Stomach smooth muscle (tissue), 2 donors: Measurements from ENCODE around the gene RPS6KB2.

ENCODE experiments used
- H3K27ac ChIP-seq: one replicate; pipeline ENCODE4 v1.7.0; 2013; ENCODE audit warnings: mild to moderate bottlenecking, low read length, inconsistent platforms
- H3K27me3 ChIP-seq, 2 donors: one replicate each; pipeline ENCODE4 v1.7.0; 2013; ENCODE audit warnings: low read length in 2 of 2; ENCODE audit not compliant: insufficient read depth in 2 of 2, control insufficient read depth in 1 of 2
- H3K36me3 ChIP-seq, 2 donors: one replicate each; pipeline ENCODE4 v1.7.0; 2013; ENCODE audit warnings: low read length in 2 of 2; ENCODE audit not compliant: control insufficient read depth in 2 of 2, insufficient read depth in 2 of 2
- H3K4me1 ChIP-seq: one replicate; pipeline ENCODE4 v1.7.0; 2013; ENCODE audit warnings: low read length; ENCODE audit not compliant: control insufficient read depth, insufficient read depth
- H3K4me3 ChIP-seq, 2 donors: one replicate each; pipeline ENCODE4 v1.7.0; 2013; ENCODE audit warnings: low read length in 2 of 2
- H3K9ac ChIP-seq, 2 donors: one replicate each; pipeline ENCODE4 v1.7.0; 2013; ENCODE audit warnings: low read length in 2 of 2, mild to moderate bottlenecking in 1 of 2
- H3K9me3 ChIP-seq, 2 donors: one replicate each; pipeline ENCODE4 v1.7.0; 2013; ENCODE audit warnings: low read length in 2 of 2; ENCODE audit not compliant: control insufficient read depth in 2 of 2
- donor health status: healthy.
- donor health status: Pancreatic carcinoma.

Gene RPS6KB2

DNA sequence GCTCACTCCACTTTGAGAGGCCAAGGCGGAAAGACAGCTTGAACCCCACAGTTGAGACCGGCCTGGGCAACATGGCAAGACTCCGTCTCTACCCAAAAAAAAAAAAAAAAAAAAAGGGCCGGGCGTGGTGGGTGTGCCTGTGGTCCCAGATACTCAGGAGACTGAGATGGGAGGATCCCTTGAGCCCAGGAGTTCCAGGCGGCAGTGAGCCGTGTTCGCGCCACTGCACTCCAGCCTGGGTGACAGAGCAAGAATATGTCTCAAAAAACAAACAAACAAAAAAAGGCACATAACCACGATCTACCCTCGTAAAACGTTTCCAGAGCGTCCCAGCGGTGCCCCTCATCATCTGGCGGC is 37.4 kb upstream of the RPS6KB2 start:
- peak overlapping the region; percentile 71 for H3K27ac ChIP-seq
- peak overlapping the region; percentile 88 to 90 for H3K9ac ChIP-seq
- H3K9me3 ChIP-seq: no peaks in the 10 kb centered on the region
- peak overlapping the region; percentile 94 to 98 for H3K4me3 ChIP-seq
- no peaks in the 10 kb centered on the region for H3K36me3 ChIP-seq
- no peaks in the 10 kb centered on the region for H3K27me3 ChIP-seq
- H3K4me1 ChIP-seq: peaks cover 16% of the 10 kb centered on the region

DNA sequence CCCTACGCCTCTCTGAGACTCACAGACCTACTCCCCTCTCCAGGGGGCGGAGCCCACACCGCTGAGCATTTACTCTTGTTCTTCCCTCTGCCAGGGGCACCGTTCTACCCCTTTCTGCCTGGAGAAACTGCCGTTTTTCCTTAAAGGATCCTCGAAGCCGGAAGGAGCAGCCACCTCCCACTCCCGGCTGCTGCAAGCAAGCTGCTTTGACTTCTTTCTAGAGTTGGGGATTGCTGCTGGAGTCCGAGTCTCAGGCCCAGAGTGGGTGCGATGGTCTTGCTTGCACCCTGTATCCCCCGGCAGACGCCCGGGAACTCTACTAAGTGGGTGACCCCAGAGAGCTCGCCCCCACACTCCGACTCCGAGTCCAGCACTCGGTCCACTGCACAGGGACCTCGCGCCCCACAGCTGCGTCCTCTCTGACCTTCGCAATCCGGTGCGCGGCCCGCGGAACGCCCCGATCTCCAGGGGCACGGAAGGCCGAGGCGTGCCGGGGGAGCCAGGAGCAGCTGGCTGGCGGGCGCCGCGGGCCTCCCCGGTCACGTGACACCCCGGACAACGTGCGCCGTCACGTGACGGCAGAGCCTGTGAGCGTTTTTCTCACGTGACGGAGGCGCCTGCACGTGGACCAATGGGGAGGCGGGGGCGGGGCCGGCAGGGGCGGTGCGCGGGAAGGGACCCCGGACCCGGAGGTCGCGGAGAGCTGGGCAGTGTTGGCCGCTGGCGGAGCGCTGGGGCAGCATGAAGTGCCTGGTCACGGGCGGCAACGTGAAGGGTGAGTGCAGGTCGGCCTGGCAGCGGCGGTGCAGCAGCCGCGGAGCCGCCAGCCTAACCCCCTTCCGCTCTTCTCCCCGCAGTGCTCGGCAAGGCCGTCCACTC is 36.8 kb upstream of the RPS6KB2 start, which contains the start of gene RAD9A:
TSS of gene RAD9A (plus strand) at position 683 of the 879 bp plus-strand sequence. CDS start at position 742, 59 bp downstream.
- no peaks in the 10 kb centered on the region for H3K9me3 ChIP-seq
- peak within 1 kb of the TSS; percentile 71 for H3K27ac ChIP-seq
- H3K36me3 ChIP-seq: no peaks in the 10 kb centered on the region
- H3K9ac ChIP-seq: peak within 1 kb of the TSS; percentile 88 to 90
- H3K4me1 ChIP-seq: peaks cover 16% of the 10 kb centered on the region
- H3K27me3 ChIP-seq: no peaks in the 10 kb centered on the region
- peak within 1 kb of the TSS; percentile 94 to 98 for H3K4me3 ChIP-seq

DNA sequence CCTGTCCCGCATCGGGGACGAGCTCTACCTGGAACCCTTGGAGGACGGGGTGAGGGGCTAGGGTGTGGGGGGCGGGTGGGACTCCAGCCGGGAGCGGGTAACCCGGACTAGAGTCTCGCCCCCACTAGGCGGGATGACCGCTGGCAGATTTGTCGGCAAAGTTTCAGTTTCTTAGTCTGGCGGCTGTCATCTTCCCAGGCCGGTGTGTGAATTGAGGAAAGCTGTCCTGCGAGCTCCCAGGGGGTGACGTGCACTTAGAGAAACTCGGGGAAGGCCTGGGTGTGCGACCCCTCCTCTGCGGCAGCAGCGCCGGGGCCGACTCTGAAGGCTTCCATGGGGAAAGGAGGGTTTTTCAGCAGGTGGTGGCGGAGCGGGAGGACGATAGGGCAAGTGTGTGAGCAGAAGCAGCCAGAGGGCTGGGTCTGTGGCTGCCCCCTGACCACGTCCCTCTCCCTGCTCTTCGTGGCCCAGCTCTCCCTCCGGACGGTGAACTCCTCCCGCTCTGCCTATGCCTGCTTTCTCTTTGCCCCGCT is 36.0 kb upstream of the RPS6KB2 start:
- Histone ChIP-seq H3K4me1 (peaks cover 16% of the 10 kb centered on the region), H3K9ac (peak overlapping the region; percentile 73 to 88), H3K9me3 (no peaks in the 10 kb centered on the region), H3K27me3 (no peaks in the 10 kb centered on the region), H3K27ac (peak overlapping the region; percentile 71), H3K36me3 (peaks cover 0 to under 1% of the 10 kb centered on the region in 2 donors), H3K4me3 (peak overlapping the region; percentile 94 to 98)

DNA sequence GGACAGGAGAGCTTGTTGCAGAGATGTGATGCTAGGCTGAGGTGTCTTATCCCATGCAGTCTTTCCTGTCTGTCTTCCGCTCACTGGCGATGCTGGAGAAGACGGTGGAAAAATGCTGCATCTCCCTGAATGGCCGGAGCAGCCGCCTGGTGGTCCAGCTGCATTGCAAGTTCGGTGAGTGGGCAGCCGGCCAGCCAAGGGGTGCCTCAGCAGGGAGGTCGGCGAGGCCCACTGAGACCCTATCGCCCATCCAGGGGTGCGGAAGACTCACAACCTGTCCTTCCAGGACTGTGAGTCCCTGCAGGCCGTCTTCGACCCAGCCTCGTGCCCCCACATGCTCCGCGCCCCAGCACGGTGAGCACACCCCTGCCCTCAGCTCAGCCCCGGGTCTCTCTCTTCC is 34.9 kb upstream of the RPS6KB2 start:
- Histone ChIP-seq H3K36me3 (peaks cover 10 to 12% of the 10 kb centered on the region in 2 donors), H3K27ac (no peak overlapping the region)

DNA sequence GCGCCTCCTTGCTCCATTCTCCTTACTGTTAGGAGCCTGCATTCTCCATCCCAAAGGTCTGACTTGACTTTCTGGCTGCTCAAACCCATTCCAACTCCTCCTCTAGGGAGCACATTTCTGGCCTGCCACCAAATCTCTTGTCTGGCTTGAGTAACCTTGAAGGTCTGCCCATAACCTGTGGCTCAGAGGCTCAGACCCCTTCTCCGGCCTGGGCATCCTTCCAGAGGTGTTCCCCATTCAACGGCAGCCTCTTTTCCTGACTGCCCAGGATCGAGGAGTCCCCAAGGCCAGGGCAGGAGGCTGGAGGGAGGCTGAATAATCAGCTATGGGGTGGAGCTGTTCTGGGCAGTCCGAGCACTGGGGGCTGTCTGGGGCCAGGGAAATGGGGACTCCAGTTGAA is 34.3 kb upstream of the RPS6KB2 start:
- no peak overlapping the region for H3K9ac ChIP-seq
- H3K36me3 ChIP-seq: peaks cover 12 to 16% of the 10 kb centered on the region in 2 donors
- no peak overlapping the region for H3K27ac ChIP-seq
- no peaks in the 10 kb centered on the region for H3K9me3 ChIP-seq
- H3K4me3 ChIP-seq: no peak overlapping the region
- no peaks in the 10 kb centered on the region for H3K27me3 ChIP-seq
- peaks cover 18% of the 10 kb centered on the region for H3K4me1 ChIP-seq

More for the DNA sequence above, 34.9 kb upstream of the RPS6KB2 start:
- no peaks in the 10 kb centered on the region for H3K9me3 ChIP-seq
- H3K4me3 ChIP-seq: no peak overlapping the region
- peaks cover 16% of the 10 kb centered on the region for H3K4me1 ChIP-seq
- H3K27me3 ChIP-seq: no peaks in the 10 kb centered on the region
- no peak overlapping the region for H3K9ac ChIP-seq

DNA sequence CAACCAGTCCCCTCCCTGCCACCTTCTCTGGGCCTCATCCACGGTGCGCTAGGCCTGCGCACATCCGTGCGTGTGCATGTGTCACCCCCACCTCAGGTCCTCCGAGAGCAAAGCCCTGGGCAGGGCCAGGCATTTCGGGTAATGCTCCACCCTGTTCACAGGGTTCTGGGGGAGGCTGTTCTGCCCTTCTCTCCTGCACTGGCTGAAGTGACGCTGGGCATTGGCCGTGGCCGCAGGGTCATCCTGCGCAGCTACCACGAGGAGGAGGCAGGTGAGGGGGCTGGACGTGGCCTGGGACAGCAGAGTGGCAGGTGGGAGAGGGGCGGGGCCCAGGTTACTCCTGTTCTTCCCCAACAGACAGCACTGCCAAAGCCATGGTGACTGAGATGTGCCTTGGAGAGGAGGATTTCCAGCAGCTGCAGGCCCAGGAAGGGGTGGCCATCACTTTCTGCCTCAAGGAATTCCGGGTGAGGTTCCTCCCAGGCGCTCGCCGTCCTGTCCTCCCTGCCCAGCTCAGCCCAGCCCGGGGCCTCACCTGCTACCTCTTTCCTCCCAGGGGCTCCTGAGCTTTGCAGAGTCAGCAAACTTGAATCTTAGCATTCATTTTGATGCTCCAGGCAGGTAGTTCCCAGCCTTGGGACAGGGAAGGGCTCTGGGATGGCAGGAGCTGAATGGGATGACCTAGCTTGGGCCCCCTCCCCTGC is 32.6 kb upstream of the RPS6KB2 start:
- Histone ChIP-seq H3K4me1 (peaks cover 33% of the 10 kb centered on the region), H3K9ac (no peak overlapping the region), H3K9me3 (no peaks in the 10 kb centered on the region), H3K27me3 (no peaks in the 10 kb centered on the region), H3K27ac (no peak overlapping the region), H3K36me3 (peaks cover 18 to 22% of the 10 kb centered on the region in 2 donors), H3K4me3 (no peak overlapping the region)

DNA sequence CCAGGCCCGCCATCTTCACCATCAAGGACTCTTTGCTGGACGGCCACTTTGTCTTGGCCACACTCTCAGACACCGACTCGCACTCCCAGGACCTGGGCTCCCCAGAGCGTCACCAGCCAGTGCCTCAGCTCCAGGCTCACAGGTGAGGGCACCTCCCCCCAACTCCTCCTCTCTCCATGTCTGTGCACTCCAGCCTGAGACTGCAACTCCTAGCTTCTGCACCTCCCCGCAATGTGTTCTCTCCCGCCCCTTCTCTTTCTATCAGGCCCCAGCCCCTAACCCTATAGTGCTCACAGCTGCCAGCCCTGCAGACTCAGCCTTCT is 32.1 kb upstream of the RPS6KB2 start:
- Histone ChIP-seq H3K9me3 (no peaks in the 10 kb centered on the region), H3K4me1 (peaks cover 33% of the 10 kb centered on the region), H3K27me3 (no peaks in the 10 kb centered on the region), H3K36me3 (peaks cover 18 to 22% of the 10 kb centered on the region in 2 donors), H3K4me3 (no peak overlapping the region), H3K9ac (no peak overlapping the region), H3K27ac (no peak overlapping the region)

DNA sequence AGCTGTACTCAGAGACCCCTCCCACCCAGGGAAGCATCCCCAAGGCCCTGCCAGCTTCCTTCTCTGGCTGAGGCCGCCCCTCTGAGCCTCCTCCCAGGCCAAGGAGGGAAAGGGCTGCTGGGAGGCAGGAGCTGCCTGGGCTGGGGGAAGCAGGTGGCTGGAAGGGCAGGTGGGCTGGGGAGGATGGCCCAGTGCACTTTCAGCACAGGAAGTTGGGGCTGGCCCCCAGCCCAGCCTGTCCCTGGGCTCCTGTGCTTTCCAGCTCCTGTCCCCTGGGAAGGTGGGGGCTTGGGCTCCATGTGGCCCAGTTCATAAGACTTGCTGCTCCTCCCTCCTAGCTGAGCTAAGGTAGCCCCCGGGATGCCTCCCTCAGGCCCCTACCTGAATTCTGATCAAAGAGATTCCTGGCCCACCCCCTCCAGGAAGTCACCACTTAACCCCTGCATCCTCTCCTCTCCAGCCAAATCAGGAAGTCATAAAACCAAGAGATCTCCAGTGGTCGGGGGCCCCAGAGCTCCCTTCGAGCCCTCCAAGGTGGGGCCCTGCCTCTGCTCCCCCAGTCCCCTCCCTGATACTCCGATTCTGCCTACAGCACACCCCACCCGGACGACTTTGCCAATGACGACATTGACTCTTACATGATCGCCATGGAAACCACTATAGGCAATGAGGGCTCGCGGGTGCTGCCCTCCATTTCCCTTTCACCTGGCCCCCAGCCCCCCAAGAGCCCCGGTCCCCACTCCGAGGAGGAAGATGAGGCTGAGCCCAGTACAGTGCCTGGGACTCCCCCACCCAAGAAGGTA is 31.5 kb upstream of the RPS6KB2 start:
- H3K9ac ChIP-seq: no peak overlapping the region
- H3K9me3 ChIP-seq: no peaks in the 10 kb centered on the region
- H3K27ac ChIP-seq: no peak overlapping the region
- peaks cover 30% of the 10 kb centered on the region for H3K4me1 ChIP-seq
- no peaks in the 10 kb centered on the region for H3K27me3 ChIP-seq
- H3K36me3 ChIP-seq: peaks cover 18 to 22% of the 10 kb centered on the region in 2 donors
- no peak overlapping the region for H3K4me3 ChIP-seq

DNA sequence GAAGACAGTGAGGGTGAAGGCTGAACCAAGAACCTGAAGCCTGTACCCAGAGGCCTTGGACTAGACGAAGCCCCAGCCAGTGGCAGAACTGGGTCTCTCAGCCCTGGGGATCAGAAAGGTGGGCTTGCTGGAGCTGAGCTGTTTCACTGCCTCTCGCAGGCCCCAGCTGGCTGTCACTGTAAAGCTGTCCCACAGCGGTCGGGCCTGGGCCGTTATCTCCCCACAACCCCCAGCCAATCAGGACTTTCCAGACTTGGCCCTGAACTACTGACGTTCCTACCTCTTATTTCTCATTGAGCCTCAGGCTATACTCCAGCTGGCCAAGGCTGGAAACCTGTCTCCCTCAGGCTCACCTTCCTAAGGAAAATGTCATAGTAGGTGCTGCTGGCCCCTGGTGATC is 30.8 kb upstream of the RPS6KB2 start:
- Histone ChIP-seq H3K9me3 (no peaks in the 10 kb centered on the region), H3K4me3 (no peak overlapping the region), H3K27me3 (no peaks in the 10 kb centered on the region), H3K27ac (no peak overlapping the region), H3K36me3 (peaks cover 18 to 22% of the 10 kb centered on the region in 2 donors), H3K9ac (no peak overlapping the region), H3K4me1 (peaks cover 30% of the 10 kb centered on the region)

DNA sequence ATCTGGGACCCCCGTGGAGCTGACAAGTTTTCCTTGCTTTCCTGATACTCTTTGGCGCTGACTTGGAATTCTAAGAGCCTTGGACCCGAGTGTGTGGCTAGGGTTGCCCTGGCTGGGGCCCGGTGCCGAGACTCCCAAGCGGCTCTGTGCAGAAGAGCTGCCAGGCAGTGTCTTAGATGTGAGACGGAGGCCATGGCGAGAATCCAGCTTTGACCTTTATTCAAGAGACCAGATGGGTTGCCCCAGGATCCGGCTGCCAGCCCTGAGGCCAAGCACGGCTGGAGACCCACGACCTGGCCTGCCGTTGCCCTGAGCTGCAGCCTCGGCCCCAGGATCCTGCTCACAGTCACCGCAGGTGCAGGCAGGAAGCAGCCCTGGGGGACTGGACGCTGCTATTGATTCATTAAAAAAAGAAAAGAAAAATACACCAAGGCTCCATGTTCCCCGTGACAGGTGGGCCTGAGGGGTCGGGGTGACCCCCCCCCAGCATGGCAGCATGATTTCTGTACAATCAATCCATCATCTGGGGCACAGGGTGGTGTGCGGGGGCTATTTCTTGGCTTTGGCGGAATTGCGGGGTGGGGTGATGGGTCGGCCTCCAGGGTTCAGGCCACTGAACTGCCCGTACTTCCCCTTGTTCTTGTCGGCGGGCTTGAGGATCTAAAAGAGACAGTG is 30.2 kb upstream of the RPS6KB2 start:
- no peaks in the 10 kb centered on the region for H3K9me3 ChIP-seq
- peaks cover 18 to 22% of the 10 kb centered on the region in 2 donors for H3K36me3 ChIP-seq
- H3K27ac ChIP-seq: no peak overlapping the region
- H3K9ac ChIP-seq: no peak overlapping the region
- H3K27me3 ChIP-seq: no peaks in the 10 kb centered on the region
- H3K4me3 ChIP-seq: no peak overlapping the region
- H3K4me1 ChIP-seq: peaks cover 27% of the 10 kb centered on the region
